ENCODE data around the gene BTF3L4.
A peak's percentile ranks its signal among the peaks of the same experiment; 100 is the strongest.

BTF3L4 gene

GRCh38 chr1:52059321-52059720, 3.2 kb downstream of the BTF3L4 start:
- Histone ChIP-seq H3K79me2 (ENCODE audit: insufficient read depth, low read length) (peaks cover 46% of the 10 kb centered on the region), H3K9me3 (ENCODE audit: low read length) (no peaks in the 10 kb centered on the region), H3K4me3 (ENCODE audit: low read depth, low read length, poor library complexity, severe bottlenecking) (no peak overlapping the region), H3K27ac (ENCODE audit: low read depth, low read length, poor library complexity, severe bottlenecking) (no peak overlapping the region), H3F3A (ENCODE audit: insufficient read depth, low read length) (no peaks in the 10 kb centered on the region), H4K20me1 (ENCODE audit: insufficient read depth, low read length) (no peaks in the 10 kb centered on the region), H2AFZ (ENCODE audit: low read length) (no peak overlapping the region), H3K4me2 (ENCODE audit: low read length) (0 out of 2 replicates have a peak overlapping the region, but pooled peaks have one; percentile 5), H3K9me2 (ENCODE audit: low read depth, low read length) (no peaks in the 10 kb centered on the region), H3K4me1 (ENCODE audit: insufficient read depth, low read length, severe bottlenecking) (peaks cover 31% of the 10 kb centered on the region), H3K27me3 (ENCODE audit: insufficient read depth, low read length) (no peaks in the 10 kb centered on the region), H3K9ac (ENCODE audit: low read length) (no peak overlapping the region), H3K36me3 (ENCODE audit: insufficient read depth, low read length) (peaks cover 46% of the 10 kb centered on the region)
- no peak for TF ChIP-seq CTCF (IDR thresholded peaks at IDR 0.05; ENCODE audit: low read length)
- TF ChIP-seq EZH2 (IDR thresholded peaks at IDR 0.05; ENCODE audit: borderline replicate concordance, low read length), result no peak

- H3K9me2 ChIP-seq (ENCODE audit: low read depth, low read length), result no peaks in the 10 kb centered on the region
- no peak overlapping the region for H3K4me2 ChIP-seq (ENCODE audit: low read length)
- H3K36me3 ChIP-seq (ENCODE audit: insufficient read depth, low read length), result peaks cover 51% of the 10 kb centered on the region
- no peak overlapping the region for H3K9ac ChIP-seq (ENCODE audit: low read length)
- no peaks in the 10 kb centered on the region for H4K20me1 ChIP-seq (ENCODE audit: insufficient read depth, low read length)
- H3K27me3 ChIP-seq (ENCODE audit: insufficient read depth, low read length), result no peaks in the 10 kb centered on the region
- TF ChIP-seq EZH2 (IDR thresholded peaks at IDR 0.05; ENCODE audit: borderline replicate concordance, low read length), result no peak
- no peak for TF ChIP-seq CTCF (IDR thresholded peaks at IDR 0.05; ENCODE audit: low read length)
- H3K79me2 ChIP-seq (ENCODE audit: insufficient read depth, low read length), result peaks cover 42% of the 10 kb centered on the region
- no peaks in the 10 kb centered on the region for H3K9me3 ChIP-seq (ENCODE audit: low read length)
- H3F3A ChIP-seq (ENCODE audit: insufficient read depth, low read length), result no peaks in the 10 kb centered on the region
- peaks cover 27% of the 10 kb centered on the region for H3K4me1 ChIP-seq (ENCODE audit: insufficient read depth, low read length, severe bottlenecking)
- no peak overlapping the region for H3K27ac ChIP-seq (ENCODE audit: low read depth, low read length, poor library complexity, severe bottlenecking)
- no peak overlapping the region for H3K4me3 ChIP-seq (ENCODE audit: low read depth, low read length, poor library complexity, severe bottlenecking)
- no peak overlapping the region for H2AFZ ChIP-seq (ENCODE audit: low read length)
These were observed 3.8 kb downstream of the BTF3L4 start for GRCh38 chr1:52059888-52060287.

- Histone ChIP-seq H3K9me2 (ENCODE audit: low read depth, low read length) (no peaks in the 10 kb centered on the region), H3K4me2 (ENCODE audit: low read length) (no peak overlapping the region), H3K27me3 (ENCODE audit: insufficient read depth, low read length) (no peaks in the 10 kb centered on the region), H3K79me2 (ENCODE audit: insufficient read depth, low read length) (peaks cover 39% of the 10 kb centered on the region), H3K4me3 (ENCODE audit: low read depth, low read length, poor library complexity, severe bottlenecking) (no peak overlapping the region), H4K20me1 (ENCODE audit: insufficient read depth, low read length) (no peaks in the 10 kb centered on the region), H2AFZ (ENCODE audit: low read length) (no peak overlapping the region), H3K36me3 (ENCODE audit: insufficient read depth, low read length) (peaks cover 60% of the 10 kb centered on the region), H3K27ac (ENCODE audit: low read depth, low read length, poor library complexity, severe bottlenecking) (no peak overlapping the region), H3F3A (ENCODE audit: insufficient read depth, low read length) (no peaks in the 10 kb centered on the region), H3K9ac (ENCODE audit: low read length) (no peak overlapping the region), H3K4me1 (ENCODE audit: insufficient read depth, low read length, severe bottlenecking) (peaks cover 27% of the 10 kb centered on the region), H3K9me3 (ENCODE audit: low read length) (no peaks in the 10 kb centered on the region)
- TF ChIP-seq EZH2 (IDR thresholded peaks at IDR 0.05; ENCODE audit: borderline replicate concordance, low read length), result no peak
- TF ChIP-seq CTCF (IDR thresholded peaks at IDR 0.05; ENCODE audit: low read length), result no peak
These were observed 4.7 kb downstream of the BTF3L4 start for GRCh38 chr1:52060822-52061221.
